Esophagus muscularis mucosa (tissue), 3 donors: ENCODE results near the gene MBD2.

Source experiments
- POLR2A ChIP-seq: fragments of 450-650 bp; IDR thresholded peaks from one replicate; pipeline ENCODE4 v1.6.1; 2017; ENCODE audit warnings: antibody characterized with exemption, moderate library complexity, mild to moderate bottlenecking, low read depth
- TF ChIP-seq, protein P1 (sequence below), 3 experiments: fragments of 200-600 bp in 2 of 3; fragments of 450-650 bp in 1 of 3; sonication (generic) in 2 of 3; IDR thresholded peaks; one replicate each; pipeline ENCODE4 v1.5.1; 2017 to 2019; ENCODE audit warnings: antibody characterized with exemption in 3 of 3, mild to moderate bottlenecking in 2 of 3, moderate library complexity in 1 of 3

DNA sequence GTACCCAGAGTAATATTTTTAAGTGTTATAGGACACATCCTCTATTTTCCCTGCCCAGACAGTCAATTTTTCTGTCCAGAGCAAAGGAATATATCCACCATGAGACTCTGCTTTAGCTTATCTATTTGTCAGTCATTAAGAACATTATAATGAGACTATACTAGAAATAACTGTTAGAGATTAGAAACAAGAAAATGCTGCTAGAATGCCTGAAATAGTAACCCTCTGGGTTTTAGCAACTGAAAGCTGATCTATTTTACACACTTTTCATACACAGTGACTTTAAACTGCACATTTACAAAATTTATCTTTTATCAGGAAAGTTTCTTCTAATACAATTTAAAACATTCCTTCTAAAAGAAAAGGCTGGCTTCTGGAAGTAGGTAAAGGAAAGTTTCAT, 39.6 kb downstream of the MBD2 start:
- TF ChIP-seq POLR2A, result no peak
- TF ChIP-seq, protein P1, sequence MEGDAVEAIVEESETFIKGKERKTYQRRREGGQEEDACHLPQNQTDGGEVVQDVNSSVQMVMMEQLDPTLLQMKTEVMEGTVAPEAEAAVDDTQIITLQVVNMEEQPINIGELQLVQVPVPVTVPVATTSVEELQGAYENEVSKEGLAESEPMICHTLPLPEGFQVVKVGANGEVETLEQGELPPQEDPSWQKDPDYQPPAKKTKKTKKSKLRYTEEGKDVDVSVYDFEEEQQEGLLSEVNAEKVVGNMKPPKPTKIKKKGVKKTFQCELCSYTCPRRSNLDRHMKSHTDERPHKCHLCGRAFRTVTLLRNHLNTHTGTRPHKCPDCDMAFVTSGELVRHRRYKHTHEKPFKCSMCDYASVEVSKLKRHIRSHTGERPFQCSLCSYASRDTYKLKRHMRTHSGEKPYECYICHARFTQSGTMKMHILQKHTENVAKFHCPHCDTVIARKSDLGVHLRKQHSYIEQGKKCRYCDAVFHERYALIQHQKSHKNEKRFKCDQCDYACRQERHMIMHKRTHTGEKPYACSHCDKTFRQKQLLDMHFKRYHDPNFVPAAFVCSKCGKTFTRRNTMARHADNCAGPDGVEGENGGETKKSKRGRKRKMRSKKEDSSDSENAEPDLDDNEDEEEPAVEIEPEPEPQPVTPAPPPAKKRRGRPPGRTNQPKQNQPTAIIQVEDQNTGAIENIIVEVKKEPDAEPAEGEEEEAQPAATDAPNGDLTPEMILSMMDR (IDR thresholded peaks at IDR 0.05), result no peak
